Left lobe of liver (tissue), 2 donors: ENCODE results near the gene UBASH3B. TPM values are rescaled to one million over a fixed set of nuclear protein-coding genes. Genes with fewer than 3 reads are reported as not detected.
"Not testable (repeated sequence)": the region's sequence is repeated elsewhere in the genome, so short reads cannot be mapped to it uniquely, and the experiment has no call there.

Source experiments
- ATAC-seq: fragments of 200-7000 bp; cut with Tn5 transposase; one replicate; pipeline ENCODE4 v1.9.1; 2020; ENCODE audit warnings: mild to moderate bottlenecking, moderate library complexity
- DNase-seq: peaks from one replicate; pipeline ENCODE4 v3.0.0-alpha.2; 2020; ENCODE audit warnings: low spot score
- total RNA-seq: library from RNA; stranded (reverse); gene quantifications from one replicate; pipeline ENCODE4 v1.2.1, GENCODE V29; 2021
- donor health status: DM: no; HTN: no; CAD: no; lungs with moderate emphysema.
- donor health status: DM: no; HTN: yes; CAD: no.

UBASH3B gene
- total RNA-seq, 1 donor from 2014 or later = 1.5 TPM

DNA sequence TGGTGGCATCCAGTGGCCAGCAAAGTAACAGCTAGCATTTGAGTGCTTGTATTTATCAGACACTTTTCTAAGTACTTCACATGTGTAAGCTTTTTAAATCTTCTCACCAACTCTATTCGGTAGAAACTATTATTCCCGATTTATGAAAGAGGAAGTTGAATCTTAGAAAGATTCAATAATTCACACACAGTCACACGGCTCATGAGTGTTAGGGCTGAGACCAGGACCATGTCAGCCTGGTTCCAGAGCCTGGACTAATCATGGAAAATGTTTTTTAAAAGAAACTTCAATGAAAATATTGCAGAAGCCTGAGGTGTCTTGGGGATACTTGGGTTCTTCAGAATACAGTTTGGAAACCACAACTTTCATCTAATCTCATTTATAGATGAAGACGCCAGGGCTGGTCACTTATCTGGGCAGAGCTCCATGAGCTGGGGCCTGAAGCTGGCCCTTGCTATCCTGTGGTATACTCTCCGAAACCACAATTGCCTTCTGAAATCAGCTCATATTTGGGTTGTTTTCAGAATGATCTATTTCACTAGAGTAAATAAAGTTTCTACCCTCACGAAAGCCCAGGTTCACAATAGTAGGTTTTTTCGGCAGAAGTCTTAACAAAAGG is 178.4 kb downstream of the UBASH3B start:
- DNase-seq (no peak), ATAC-seq (no peak)

- DNase-seq = no peak
- ATAC-seq = no peak
Observed at GRCh38 chr11:122836916-122837315, 181.4 kb downstream of the UBASH3B start.

GRCh38 chr11:122837528-122838346 is 182.2 kb downstream of the UBASH3B start:
- no peak for DNase-seq
- ATAC-seq = no peak

DNA sequence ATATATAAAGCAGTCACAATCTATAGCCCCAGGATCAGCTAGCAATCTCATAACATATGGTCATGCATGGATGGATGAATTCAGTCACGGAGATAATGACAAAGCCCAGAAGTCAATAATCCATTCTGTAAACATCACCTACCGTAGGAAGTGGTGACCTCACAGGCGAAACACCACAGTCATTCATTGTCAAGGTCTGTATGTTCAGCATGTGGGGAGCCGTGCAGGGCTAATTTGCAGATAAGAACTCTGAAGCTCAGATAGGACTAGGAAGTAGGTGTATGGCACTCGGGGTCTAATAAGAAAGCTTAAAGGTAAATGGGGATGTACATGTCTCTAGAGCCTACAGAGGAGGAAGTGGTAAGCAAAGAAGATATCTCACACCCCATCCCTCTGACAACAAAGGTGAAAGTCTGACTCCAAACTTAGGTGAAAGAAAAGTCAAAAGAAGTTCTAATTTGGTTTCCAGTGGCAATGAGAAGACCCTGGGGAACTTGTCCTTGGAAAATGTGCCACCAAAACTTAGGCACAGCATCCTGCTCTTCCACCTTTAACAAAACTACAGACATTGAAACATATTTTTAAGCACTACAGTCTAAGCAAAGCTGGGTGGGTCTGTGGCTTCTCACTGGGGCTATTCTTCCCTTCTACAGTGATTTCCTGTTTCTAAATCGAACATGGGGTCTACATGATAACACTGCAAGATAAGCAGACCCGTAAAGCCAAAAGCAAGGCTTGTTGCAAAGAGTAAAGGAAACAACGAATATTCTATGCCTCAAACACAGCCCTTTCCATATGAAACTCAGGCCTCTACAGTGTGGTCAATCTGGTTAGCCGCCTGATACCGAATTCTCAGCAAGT is 188.0 kb downstream of the UBASH3B start:
- DNase-seq = no peak
- ATAC-seq = no peak

- no peak for ATAC-seq
- no peak for DNase-seq
Observed at GRCh38 chr11:122847466-122847865, 191.9 kb downstream of the UBASH3B start.

GRCh38 chr11:122848186-122848585 is 192.7 kb downstream of the UBASH3B start:
- ATAC-seq (no peak), DNase-seq (no peak)

- ATAC-seq = no peak
- DNase-seq = no peak
Observed at GRCh38 chr11:122850076-122850631, 194.6 kb downstream of the UBASH3B start.

DNA sequence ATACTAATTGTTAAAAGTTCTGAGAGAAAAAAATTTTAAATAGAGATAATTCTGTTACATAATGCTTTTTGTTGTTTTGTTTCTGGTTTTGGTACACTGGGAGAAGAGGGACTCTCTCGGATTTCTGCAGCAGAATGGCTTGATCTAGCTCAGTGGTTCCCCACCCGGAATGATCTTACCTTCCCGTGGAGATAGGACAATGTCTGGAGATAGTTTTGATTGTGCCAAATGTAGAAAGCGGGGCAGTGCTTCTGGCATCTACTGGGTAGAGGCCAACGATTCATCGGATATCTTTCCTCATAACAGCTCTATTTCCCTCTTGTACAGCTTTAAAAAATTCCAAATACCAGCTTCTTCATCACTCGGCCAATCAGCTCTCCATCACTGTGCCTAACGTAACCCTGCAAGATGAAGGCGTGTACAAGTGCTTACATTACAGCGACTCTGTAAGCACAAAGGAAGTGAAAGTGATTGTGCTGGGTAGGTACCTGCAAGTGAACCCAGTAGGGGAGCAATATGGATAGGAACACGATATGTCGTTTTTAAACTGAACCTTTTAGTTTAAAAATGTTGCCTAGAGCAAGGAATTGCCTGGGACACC is 195.9 kb downstream of the UBASH3B start:
- DNase-seq = no peak
- no peak for ATAC-seq

- no peak for ATAC-seq
- no peak for DNase-seq
Observed at GRCh38 chr11:122852074-122852795, 196.7 kb downstream of the UBASH3B start.

GRCh38 chr11:122852796-122853160 is 197.3 kb downstream of the UBASH3B start:
- no peak for DNase-seq
- no peak for ATAC-seq

GRCh38 chr11:122853261-122853660 is 197.7 kb downstream of the UBASH3B start:
- no peak for ATAC-seq
- DNase-seq = no peak

- DNase-seq (no peak), ATAC-seq (peak; percentile 85)
Observed at GRCh38 chr11:122853971-122854446, 198.5 kb downstream of the UBASH3B start.

- no peak for DNase-seq
- no peak for ATAC-seq
Observed at GRCh38 chr11:122861631-122862030, 206.1 kb downstream of the UBASH3B start.

DNA sequence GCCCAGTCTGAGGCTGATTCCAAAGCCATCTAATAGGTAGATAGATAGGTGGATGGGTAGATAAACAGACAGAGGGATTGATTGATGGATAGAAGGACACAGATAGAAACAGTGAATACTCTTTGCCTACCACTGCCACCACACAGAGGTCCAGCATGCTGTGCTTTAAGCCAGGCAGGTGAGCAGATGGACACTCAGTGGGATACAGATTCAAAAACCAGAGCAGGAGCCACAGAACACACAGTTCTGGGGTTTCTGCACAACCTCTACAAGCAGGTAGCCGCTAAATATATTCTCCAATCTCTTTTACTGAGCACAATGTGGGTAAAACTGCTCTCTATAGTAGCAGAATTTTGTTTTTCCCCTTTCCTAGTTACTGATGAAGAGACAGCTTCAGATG is 206.6 kb downstream of the UBASH3B start:
- DNase-seq = no peak
- no peak for ATAC-seq

DNA sequence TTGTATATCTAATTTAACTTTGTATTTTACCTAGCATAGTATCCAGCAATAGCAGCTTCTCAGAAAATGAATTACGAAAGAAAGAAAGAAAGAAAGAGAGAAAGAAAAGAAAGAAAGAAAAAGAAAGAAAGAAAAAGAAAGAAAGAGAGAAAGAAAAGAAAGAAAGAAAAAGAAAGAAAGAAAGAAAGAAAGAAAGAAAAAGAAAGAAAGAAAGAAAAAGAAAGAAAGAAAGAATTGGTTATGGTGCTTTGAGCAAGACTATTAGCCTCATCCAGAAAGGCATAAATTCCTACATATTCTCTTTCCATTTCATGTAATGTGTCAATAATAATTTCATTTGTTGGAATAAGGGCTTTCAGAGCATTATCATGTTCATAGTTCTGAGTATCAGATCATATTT is 207.6 kb downstream of the UBASH3B start:
- DNase-seq, ATAC-seq: not testable (repeated sequence)

GRCh38 chr11:122863704-122864326 is 208.3 kb downstream of the UBASH3B start:
- no peak for DNase-seq
- peak; percentile 64 for ATAC-seq
